Aorta (tissue), 5 donors: ENCODE results near the gene HSPG2. TPM values are rescaled to one million over a fixed set of nuclear protein-coding genes. Genes with fewer than 3 reads are reported as not detected.

ENCODE experiments used
- ATAC-seq: fragments of 200-7000 bp; cut with Tn5 transposase; one replicate; pipeline ENCODE4 v1.9.1; 2022; ENCODE audit warnings: moderate library complexity; ENCODE audit not compliant: low FRiP score
- DNase-seq, 2 donors: peaks; one replicate each; pipeline ENCODE4 v3.0.0-alpha.2; 2020
- H3K27ac ChIP-seq, 2 donors: one replicate each; pipeline ENCODE4 v1.5.1; 2013; ENCODE audit warnings: low read length in 2 of 2, mild to moderate bottlenecking in 2 of 2, moderate library complexity in 2 of 2, control low read depth in 1 of 2, inconsistent platforms in 1 of 2, low read depth in 1 of 2
- H3K27me3 ChIP-seq, 2 donors: one replicate each; pipeline ENCODE4 v1.6.1; 2013; ENCODE audit warnings: control low read depth in 1 of 2, low read length in 1 of 2, mild to moderate bottlenecking in 1 of 2, moderate library complexity in 1 of 2; ENCODE audit not compliant: insufficient read depth in 2 of 2, control insufficient read depth in 1 of 2
- H3K36me3 ChIP-seq, 2 donors: one replicate each; pipeline ENCODE4 v1.6.1; 2013; ENCODE audit warnings: control low read depth in 1 of 2, low read length in 1 of 2, mild to moderate bottlenecking in 1 of 2; ENCODE audit not compliant: insufficient read depth in 2 of 2, control insufficient read depth in 1 of 2
- H3K4me1 ChIP-seq, 2 donors: one replicate each; pipeline ENCODE4 v1.6.1; 2013; ENCODE audit warnings: low read length in 2 of 2, control low read depth in 1 of 2, mild to moderate bottlenecking in 1 of 2, moderate library complexity in 1 of 2; ENCODE audit not compliant: insufficient read depth in 2 of 2, control insufficient read depth in 1 of 2
- H3K4me3 ChIP-seq, 2 donors: one replicate each; pipeline ENCODE4 v1.5.1; 2013; ENCODE audit warnings: low read length in 2 of 2, control low read depth in 1 of 2, mild to moderate bottlenecking in 1 of 2
- H3K9me3 ChIP-seq: one replicate; pipeline ENCODE4 v1.6.1; 2013; ENCODE audit warnings: mild to moderate bottlenecking, low read length; ENCODE audit not compliant: control insufficient read depth
- WGBS, 2 donors: extraction: QIAGEN DNeasy Blood & Tissue Kit; methylation state at CpG; one replicate each; pipeline ENCODE4 v1.1.7; 2013; 5-methylcytosine and 5-hydroxymethylcytosine counted together
- intact Hi-C, 2 donors: fragments of 100-400 bp; cut with DNase I; formaldehyde crosslinking; loops; one replicate each; pipeline versions ENCODE4 v1.14.2 to v1.15.0; 2022
- polyA plus RNA-seq, 2 donors: library from polyadenylated mRNA; stranded (reverse); fragments of 200-250 nt; gene quantifications; one replicate each; pipeline ENCODE4 v1.2.3, GENCODE V29; 2013
- total RNA-seq, 2 donors: library from RNA; stranded (reverse); fragmentation: NEBNext Ultra II Directional; extraction: Animal tissue kit (Norgen Biotek cat#: 25700); gene quantifications; one replicate each; pipeline ENCODE4 v1.2.1, GENCODE V29; 2021
- donor health status: healthy with polysubstance abuse.
- donor health status: Bipolar disorder and iron deficiency.
- donor health status: DM: no; HTN: no; CAD: no.
- donor health status: DM: no; HTN: no; CAD: no.
- donor health status: DM: yes; HTN: yes; CAD: no.

HSPG2 gene
- total and polyA plus RNA-seq, 4 donors = 49.1 to 1,205 (median 568) TPM

GRCh38 chr1:21857142-21857839, 79.8 kb downstream of the HSPG2 start:
- intact Hi-C loops = no loop called here
- H3K27me3 ChIP-seq = no peaks in the 10 kb centered on the region
- no peak overlapping the region for H3K4me3 ChIP-seq
- ATAC-seq = no peak
- 85 to 87% methylated on average over 14 of the region's 14 CpGs for WGBS, 2 donors
- no peak overlapping the region for H3K27ac ChIP-seq
- no peaks in the 10 kb centered on the region for H3K9me3 ChIP-seq
- no peak for DNase-seq
- no peaks in the 10 kb centered on the region for H3K4me1 ChIP-seq
- peaks cover 0 to 25% of the 10 kb centered on the region in 2 donors for H3K36me3 ChIP-seq

DNA sequence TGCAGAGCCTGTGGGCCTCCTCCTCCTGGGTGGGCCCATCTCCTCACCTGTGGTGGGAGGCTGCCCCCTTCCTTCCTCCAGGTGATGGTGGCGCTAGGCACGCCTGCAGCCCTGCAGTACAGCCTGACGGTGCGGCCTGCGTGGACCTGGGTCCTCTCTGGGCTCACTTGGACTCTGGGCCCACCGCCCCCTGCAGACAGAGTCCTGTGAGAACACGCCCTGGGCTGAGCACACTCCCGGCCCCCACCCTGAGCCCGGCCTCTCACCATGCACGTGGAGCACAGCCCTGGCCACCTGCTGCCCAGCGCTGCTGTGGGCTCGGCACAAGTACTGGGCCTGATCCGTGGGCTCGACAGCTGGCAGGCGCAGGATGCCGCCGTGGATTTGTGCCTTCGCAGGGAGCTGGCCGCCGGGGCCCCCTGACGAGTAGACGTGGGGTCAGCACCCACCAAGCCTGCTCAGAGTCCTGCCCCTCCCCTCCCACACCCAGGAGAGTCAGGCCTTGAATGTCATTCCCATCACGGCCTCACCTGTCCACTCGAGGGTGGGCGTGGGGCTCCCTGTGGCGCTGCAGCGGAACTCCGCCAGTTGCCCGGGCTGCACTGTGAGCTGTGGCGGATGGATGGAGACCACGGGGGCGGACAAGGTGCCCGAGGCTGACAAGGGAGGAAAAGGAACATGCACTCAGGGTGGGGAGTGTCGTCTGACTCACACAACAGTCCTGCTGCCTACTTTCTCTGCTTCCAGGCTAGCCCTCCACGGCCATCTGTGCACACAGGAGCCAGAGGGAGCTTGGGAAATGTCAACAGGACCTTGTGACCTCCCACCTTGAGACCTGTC, 81.6 kb downstream of the HSPG2 start:
- DNase-seq = no peak
- intact Hi-C loops = no loop called here
- WGBS, 2 donors = 84 to 86% methylated on average over 32 to 35 of the region's 35 CpGs

GRCh38 chr1:21854751-21855131, 82.4 kb downstream of the HSPG2 start:
- H3K4me1 ChIP-seq = no peaks in the 10 kb centered on the region
- WGBS, 2 donors = 88 to 89% methylated on average over 13 of the region's 13 CpGs
- peaks cover 0 to 31% of the 10 kb centered on the region in 2 donors for H3K36me3 ChIP-seq
- ATAC-seq (no peak), DNase-seq (peak in 1 of 2 donors; percentile 69)
- H3K9me3 ChIP-seq = no peaks in the 10 kb centered on the region
- no peaks in the 10 kb centered on the region for H3K27me3 ChIP-seq
- H3K27ac ChIP-seq = no peak overlapping the region
- H3K4me3 ChIP-seq = no peak overlapping the region
- intact Hi-C loops = no loop called here

More for the DNA sequence above, 81.6 kb downstream of the HSPG2 start:
- ATAC-seq = no peak
- Histone ChIP-seq H3K4me3 (no peak overlapping the region), H3K27ac (no peak overlapping the region), H3K27me3 (no peaks in the 10 kb centered on the region), H3K9me3 (no peaks in the 10 kb centered on the region), H3K4me1 (no peaks in the 10 kb centered on the region), H3K36me3 (peaks cover 0 to 30% of the 10 kb centered on the region in 2 donors)

DNA sequence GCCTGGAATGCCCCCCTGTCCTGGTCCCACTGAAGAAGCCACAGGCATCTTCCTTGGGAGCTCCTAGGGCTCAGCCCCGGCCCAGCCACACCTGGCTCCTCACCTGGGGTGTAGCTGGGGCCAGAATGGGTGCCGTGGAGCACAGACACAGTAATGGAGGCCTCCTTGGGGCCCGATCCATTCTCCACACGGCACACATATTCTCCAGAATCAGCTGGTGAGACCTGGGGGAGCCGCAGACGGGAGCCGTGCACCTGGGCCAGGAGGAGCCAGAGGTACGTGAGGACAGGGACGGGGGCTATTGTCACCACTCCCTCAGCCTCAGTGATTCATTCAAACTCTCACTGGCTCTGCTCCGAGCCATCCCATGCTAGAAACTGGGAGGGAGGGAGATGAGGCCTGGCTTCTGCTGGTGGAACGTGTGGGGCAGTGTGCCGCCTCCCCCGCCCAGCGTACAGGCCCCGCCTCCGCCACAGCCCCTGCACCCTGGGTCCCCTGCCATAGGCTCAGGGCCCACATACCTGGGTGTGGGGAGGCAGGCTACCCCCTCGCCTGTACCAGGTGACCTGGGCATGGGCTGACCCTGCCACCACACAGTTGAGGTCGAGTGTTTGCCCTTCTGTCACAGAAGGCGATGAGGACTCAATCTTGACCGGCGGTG, 82.9 kb downstream of the HSPG2 start:
- DNase-seq (peak in 1 of 2 donors; percentile 68), ATAC-seq (no peak)
- Histone ChIP-seq H3K4me1 (no peaks in the 10 kb centered on the region), H3K27me3 (no peaks in the 10 kb centered on the region), H3K9me3 (no peaks in the 10 kb centered on the region), H3K27ac (no peak overlapping the region), H3K4me3 (no peak overlapping the region), H3K36me3 (peaks cover 0 to 27% of the 10 kb centered on the region in 2 donors)
- 84 to 85% methylated on average over 21 of the region's 21 CpGs for WGBS, 2 donors
- intact Hi-C loops = no loop called here

DNA sequence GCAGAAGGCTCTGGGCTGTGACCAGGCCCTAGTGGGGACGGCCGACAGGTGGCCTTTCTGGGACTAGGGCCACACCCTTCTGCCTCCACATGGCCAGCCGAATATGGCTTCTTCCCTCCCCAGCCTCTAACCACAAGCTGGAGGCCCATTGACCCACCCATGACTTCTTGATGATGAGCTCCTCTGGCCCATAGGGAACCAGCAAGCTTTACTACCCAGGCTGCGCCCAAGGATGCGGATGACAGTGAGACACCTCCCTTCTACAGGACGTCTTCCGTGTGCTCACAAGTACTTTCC, 84.0 kb downstream of the HSPG2 start:
- Histone ChIP-seq H3K27ac (no peak overlapping the region), H3K4me3 (no peak overlapping the region), H3K36me3 (peaks cover 2 to 34% of the 10 kb centered on the region in 2 donors), H3K4me1 (no peaks in the 10 kb centered on the region), H3K9me3 (no peaks in the 10 kb centered on the region), H3K27me3 (no peaks in the 10 kb centered on the region)
- ATAC-seq (no peak), DNase-seq (no peak)
- WGBS, 2 donors = 78 to 83% methylated on average over 7 of the region's 7 CpGs
- intact Hi-C loops = no loop called here

GRCh38 chr1:21852282-21853130, 84.6 kb downstream of the HSPG2 start:
- H3K9me3 ChIP-seq = no peaks in the 10 kb centered on the region
- no peaks in the 10 kb centered on the region for H3K27me3 ChIP-seq
- DNase-seq = peak in 1 of 2 donors; percentile 71
- H3K4me3 ChIP-seq = no peak overlapping the region
- intact Hi-C loops = no loop called here
- no peak overlapping the region for H3K27ac ChIP-seq
- no peak for ATAC-seq
- no peaks in the 10 kb centered on the region for H3K4me1 ChIP-seq
- peaks cover 2 to 39% of the 10 kb centered on the region in 2 donors for H3K36me3 ChIP-seq
- 90% methylated on average over 23 to 29 of the region's 29 CpGs for WGBS, 2 donors

DNA sequence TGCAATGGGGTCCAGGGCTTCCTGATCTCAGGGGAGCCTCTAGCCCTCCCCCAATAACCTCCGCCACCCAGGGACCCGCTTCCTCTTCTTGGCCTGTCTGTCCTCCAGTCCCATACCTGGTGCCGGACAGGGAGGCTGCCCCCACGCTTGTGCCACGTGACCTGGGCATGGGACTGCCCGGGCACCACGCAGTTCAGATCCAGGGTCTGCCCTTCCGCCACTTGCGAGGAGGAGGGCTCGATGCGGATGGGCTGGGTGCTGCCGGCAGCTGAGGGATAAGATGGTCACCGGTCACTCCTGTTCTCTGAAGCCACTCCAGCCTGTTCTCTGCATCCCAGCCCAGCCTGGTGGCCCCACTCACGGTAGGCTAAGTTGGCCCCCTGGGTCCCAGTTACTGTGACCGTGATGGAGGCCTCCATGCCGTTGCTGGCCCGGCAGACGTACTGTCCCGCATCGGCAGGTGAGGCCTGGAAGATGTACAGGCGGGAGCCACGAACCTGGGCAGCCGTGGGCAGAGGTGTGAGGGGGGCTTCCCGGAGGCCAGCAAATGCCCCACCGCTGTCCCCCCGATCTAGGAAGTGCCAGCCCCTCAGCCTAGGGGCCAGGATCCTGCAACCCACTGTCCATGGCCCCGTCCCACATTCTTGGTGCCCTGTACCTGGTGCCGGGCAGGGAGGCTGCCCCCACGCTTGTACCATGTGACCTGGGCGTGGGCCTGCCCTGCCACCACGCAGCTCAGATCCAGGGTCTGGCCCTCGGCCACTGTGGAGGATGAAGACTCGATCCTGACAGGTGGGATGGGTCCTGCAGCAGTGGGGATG, 85.5 kb downstream of the HSPG2 start:
- H3K4me3 ChIP-seq = no peak overlapping the region
- H3K27ac ChIP-seq = no peak overlapping the region
- 93 to 94% methylated on average over 32 to 33 of the region's 33 CpGs for WGBS, 2 donors
- H3K9me3 ChIP-seq = no peaks in the 10 kb centered on the region
- H3K27me3 ChIP-seq = no peaks in the 10 kb centered on the region
- ATAC-seq (no peak), DNase-seq (peak in 1 of 2 donors; percentile 69)
- intact Hi-C loops = no loop called here
- no peaks in the 10 kb centered on the region for H3K4me1 ChIP-seq
- H3K36me3 ChIP-seq = peaks cover 4 to 41% of the 10 kb centered on the region in 2 donors
